GM10266 (cell line): ENCODE measurements around the gene ARPC5.

Experiments
- DNase-seq: peaks from one replicate; pipeline ENCODE4 v3.0.0; 2012; ENCODE audit errors: extremely low spot score
- CTCF ChIP-seq: IDR thresholded peaks from 2 replicates; pipeline ENCODE4 v1.5.1; 2012; ENCODE audit warnings: mild to moderate bottlenecking, low read depth; ENCODE audit not compliant: control insufficient read depth, insufficient read depth; ENCODE audit errors: missing control alignments

ARPC5 gene

DNA sequence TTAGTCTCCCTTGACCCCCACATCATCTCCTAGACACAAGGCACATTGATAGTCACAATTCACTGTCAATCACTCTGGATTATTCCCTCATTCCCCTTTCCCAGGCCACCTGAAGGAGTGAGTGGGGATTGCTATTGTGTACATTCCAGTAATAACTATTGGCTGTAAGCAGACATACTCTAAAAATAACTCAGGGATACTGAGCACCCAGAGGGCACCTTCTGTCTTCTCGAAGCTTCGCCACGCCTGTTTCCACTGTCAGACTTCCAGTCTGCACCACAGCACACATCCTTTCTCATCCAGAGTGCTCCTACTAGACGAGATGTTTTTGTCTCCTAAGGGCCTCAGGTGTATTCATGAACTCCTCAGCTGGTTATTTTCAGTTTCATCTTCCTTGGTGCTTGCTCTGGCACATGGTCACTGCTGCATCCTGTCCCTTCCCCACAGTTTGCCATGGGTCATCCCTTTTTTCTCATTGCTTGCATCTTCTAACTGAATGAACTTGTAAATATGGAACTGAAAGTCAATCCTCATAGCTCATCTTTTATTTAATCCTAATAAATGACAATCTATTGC is 18.4 kb upstream of the ARPC5 start:
- TF ChIP-seq CTCF, result no peak
- no peak for DNase-seq

DNA sequence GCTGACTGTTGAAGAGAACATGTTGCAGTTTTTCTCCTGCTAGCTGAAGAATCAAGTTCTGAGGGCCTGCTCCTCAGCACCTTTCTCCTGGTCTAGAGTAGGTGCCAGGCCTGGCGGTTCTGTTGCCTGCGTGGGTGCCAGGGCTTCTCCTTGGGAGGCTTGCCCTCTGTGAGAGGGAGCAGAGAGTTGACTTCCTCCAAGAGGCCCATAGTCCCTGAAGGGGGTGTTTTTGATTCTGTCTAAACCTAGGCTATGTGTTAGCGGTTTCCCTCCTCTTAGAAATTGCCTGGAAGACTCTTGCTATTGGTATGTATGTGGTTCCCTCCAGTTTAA is 17.8 kb upstream of the ARPC5 start:
- no peak for TF ChIP-seq CTCF
- no peak for DNase-seq

DNA sequence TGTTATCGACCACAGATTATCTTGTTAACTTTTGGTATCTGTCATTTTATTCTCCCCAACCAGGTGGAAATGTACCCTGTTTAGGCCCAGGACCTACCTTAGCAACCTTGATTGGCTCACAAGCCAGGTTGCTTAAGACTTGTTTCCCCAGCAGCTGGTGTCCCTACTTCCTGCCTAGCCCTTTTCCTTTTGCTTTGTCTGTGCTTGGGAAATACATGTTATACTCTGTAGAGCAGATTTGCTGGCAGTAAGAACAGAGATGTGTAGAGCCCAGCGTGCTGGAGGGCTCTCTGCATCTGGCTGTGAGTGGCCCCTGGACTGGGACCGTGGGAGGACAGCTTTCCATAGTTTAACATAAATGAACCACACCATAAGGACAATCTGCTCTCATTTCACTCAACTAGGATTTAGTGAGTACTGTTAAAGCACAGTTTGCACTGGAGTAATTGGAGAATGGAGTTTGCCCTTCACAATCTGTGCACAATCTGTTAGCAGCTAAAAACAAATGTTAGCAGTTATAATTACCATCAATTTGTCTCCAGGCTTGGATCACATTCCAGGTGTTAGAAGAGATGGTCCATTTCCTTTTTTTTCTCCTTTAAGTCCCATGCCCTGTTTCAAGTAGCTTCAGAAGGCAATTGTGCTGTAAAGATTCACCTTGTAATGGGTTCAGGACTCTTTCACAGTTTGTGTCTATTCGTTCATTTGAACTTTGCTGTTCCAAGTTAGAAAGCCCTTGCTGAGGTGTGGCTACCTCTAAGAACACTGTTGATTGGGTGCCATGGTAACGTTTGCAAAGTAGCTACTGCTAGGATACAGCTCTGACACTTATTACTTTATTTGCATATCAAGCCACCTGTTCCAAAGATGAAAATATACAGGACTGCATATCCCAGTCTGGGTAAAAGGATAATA is 17.2 kb upstream of the ARPC5 start, which contains the start of gene APOBEC4:
Gene APOBEC4 (minus strand): TSS at position 770 of the 915 bp plus-strand sequence. CDS start 4,535 bp downstream, outside the sequence.
- no peak for DNase-seq

GRCh38 chr1:183652107-183652506 is 16.5 kb upstream of the ARPC5 start:
- no peak for TF ChIP-seq CTCF
- peak; percentile 22 for DNase-seq

More for the DNA sequence above, 17.2 kb upstream of the ARPC5 start, which contains the start of gene APOBEC4:
- TF ChIP-seq CTCF, result no peak

DNA sequence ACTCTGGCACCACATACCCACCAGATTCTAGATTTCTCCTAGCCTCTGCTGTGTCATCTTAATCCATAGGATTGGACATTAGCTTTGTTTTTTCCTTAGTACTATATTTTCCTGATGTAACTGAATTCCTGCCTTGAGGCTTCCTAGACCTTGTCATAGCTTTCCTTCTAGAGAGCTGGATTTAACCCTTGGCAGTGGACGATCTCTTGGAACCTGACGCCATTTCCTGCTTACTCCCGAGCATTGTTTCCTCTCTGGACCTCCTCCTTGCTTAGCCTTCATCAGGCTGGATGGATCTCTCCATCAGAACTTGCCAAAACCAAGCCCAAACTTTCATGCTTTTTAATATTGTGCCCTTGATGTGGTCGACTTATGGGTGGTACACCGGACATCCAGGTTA is 16.0 kb upstream of the ARPC5 start:
- TF ChIP-seq CTCF, result no peak
- DNase-seq, result no peak

GRCh38 chr1:183648042-183648441 is 12.5 kb upstream of the ARPC5 start:
- no peak for TF ChIP-seq CTCF
- DNase-seq, result no peak

- no peak for DNase-seq
- TF ChIP-seq CTCF, result no peak
These were observed 11.2 kb upstream of the ARPC5 start for GRCh38 chr1:183646776-183647175.
